ENCODE data around the gene TGM2. TPM values are rescaled to one million over a fixed set of nuclear protein-coding genes. Genes with fewer than 3 reads are reported as not detected.

Gene TGM2
- total RNA-seq, 2 donors from 2014 or later, result 0.23 to 0.38 TPM

- Mint-ChIP-seq H3K36me3 (ENCODE audit: insufficient read depth in 2 of 2) (no peaks in the 10 kb centered on the region), H3K27me3 (ENCODE audit: low read depth) (no peaks in the 10 kb centered on the region), H3K27ac (no peak overlapping the region), H3K4me1 (ENCODE audit: low read depth) (peaks cover 6% of the 10 kb centered on the region), H3K4me3 (no peak overlapping the region), H3K9me3 (no peaks in the 10 kb centered on the region)
- ATAC-seq (replicated peaks in 1 of 2) (no peak), DNase-seq (no peak)
Measured at GRCh38 chr20:38139156-38139912, 25.7 kb downstream of the TGM2 start.

- H3K36me3 Mint-ChIP-seq (ENCODE audit: insufficient read depth in 2 of 2), result no peaks in the 10 kb centered on the region
- no peak overlapping the region for H3K27ac Mint-ChIP-seq
- H3K27me3 Mint-ChIP-seq (ENCODE audit: low read depth), result no peaks in the 10 kb centered on the region
- ATAC-seq (replicated peaks in 1 of 2) (no peak), DNase-seq (no peak)
- no peaks in the 10 kb centered on the region for H3K9me3 Mint-ChIP-seq
- no peak overlapping the region for H3K4me3 Mint-ChIP-seq
- H3K4me1 Mint-ChIP-seq (ENCODE audit: low read depth), result peaks cover 7% of the 10 kb centered on the region
Measured at GRCh38 chr20:38138086-38138778, 26.8 kb downstream of the TGM2 start.

GRCh38 chr20:38137441-38138037 is 27.5 kb downstream of the TGM2 start:
- ATAC-seq (replicated peaks in 1 of 2) (no peak), DNase-seq (no peak)
- no peaks in the 10 kb centered on the region for H3K27me3 Mint-ChIP-seq (ENCODE audit: low read depth)
- peaks cover 7% of the 10 kb centered on the region for H3K4me1 Mint-ChIP-seq (ENCODE audit: low read depth)
- H3K4me3 Mint-ChIP-seq, result no peak overlapping the region
- no peaks in the 10 kb centered on the region for H3K36me3 Mint-ChIP-seq (ENCODE audit: insufficient read depth in 2 of 2)
- no peak overlapping the region for H3K27ac Mint-ChIP-seq
- H3K9me3 Mint-ChIP-seq, result no peaks in the 10 kb centered on the region

- ATAC-seq (replicated peaks in 1 of 2) (no peak), DNase-seq (no peak)
- no peaks in the 10 kb centered on the region for H3K36me3 Mint-ChIP-seq (ENCODE audit: insufficient read depth in 2 of 2)
- no peaks in the 10 kb centered on the region for H3K9me3 Mint-ChIP-seq
- no peak overlapping the region for H3K4me3 Mint-ChIP-seq
- H3K4me1 Mint-ChIP-seq (ENCODE audit: low read depth), result peaks cover 7% of the 10 kb centered on the region
- no peaks in the 10 kb centered on the region for H3K27me3 Mint-ChIP-seq (ENCODE audit: low read depth)
- H3K27ac Mint-ChIP-seq, result no peak overlapping the region
Measured at GRCh38 chr20:38136421-38137245, 28.4 kb downstream of the TGM2 start.

- Mint-ChIP-seq H3K4me3 (no peak overlapping the region), H3K9me3 (no peaks in the 10 kb centered on the region), H3K36me3 (ENCODE audit: insufficient read depth in 2 of 2) (no peaks in the 10 kb centered on the region), H3K27me3 (ENCODE audit: low read depth) (no peaks in the 10 kb centered on the region), H3K27ac (no peak overlapping the region), H3K4me1 (ENCODE audit: low read depth) (peaks cover 7% of the 10 kb centered on the region)
- ATAC-seq (replicated peaks in 1 of 2) (no peak), DNase-seq (no peak)
Measured at GRCh38 chr20:38135651-38136420, 29.2 kb downstream of the TGM2 start.

- DNase-seq (no peak), ATAC-seq (replicated peaks in 1 of 2) (no peak)
- no peaks in the 10 kb centered on the region for H3K27me3 Mint-ChIP-seq (ENCODE audit: low read depth)
- H3K9me3 Mint-ChIP-seq, result no peaks in the 10 kb centered on the region
- no peak overlapping the region for H3K27ac Mint-ChIP-seq
- H3K4me1 Mint-ChIP-seq (ENCODE audit: low read depth), result peaks cover 7% of the 10 kb centered on the region
- no peaks in the 10 kb centered on the region for H3K36me3 Mint-ChIP-seq (ENCODE audit: insufficient read depth in 2 of 2)
- no peak overlapping the region for H3K4me3 Mint-ChIP-seq
Measured at GRCh38 chr20:38135271-38135650, 29.8 kb downstream of the TGM2 start.

GRCh38 chr20:38134427-38135270 is 30.4 kb downstream of the TGM2 start:
- Mint-ChIP-seq H3K9me3 (no peaks in the 10 kb centered on the region), H3K36me3 (ENCODE audit: insufficient read depth in 2 of 2) (no peaks in the 10 kb centered on the region), H3K27me3 (ENCODE audit: low read depth) (no peaks in the 10 kb centered on the region), H3K27ac (no peak overlapping the region), H3K4me1 (ENCODE audit: low read depth) (peaks cover 7% of the 10 kb centered on the region), H3K4me3 (no peak overlapping the region)
- DNase-seq, result no peak
- ATAC-seq (replicated peaks in 1 of 2), result peak in 1 of 2 donors; percentile 28

- H3K4me1 Mint-ChIP-seq (ENCODE audit: low read depth), result peaks cover 7% of the 10 kb centered on the region
- no peak overlapping the region for H3K27ac Mint-ChIP-seq
Measured at GRCh38 chr20:38133680-38134426, 31.2 kb downstream of the TGM2 start.

GRCh38 chr20:38132910-38133501 is 32.1 kb downstream of the TGM2 start:
- Mint-ChIP-seq H3K27me3 (ENCODE audit: low read depth) (no peaks in the 10 kb centered on the region), H3K4me3 (no peak overlapping the region), H3K9me3 (no peaks in the 10 kb centered on the region), H3K36me3 (ENCODE audit: insufficient read depth in 2 of 2) (no peaks in the 10 kb centered on the region), H3K4me1 (ENCODE audit: low read depth) (peaks cover 7% of the 10 kb centered on the region), H3K27ac (no peak overlapping the region)
- DNase-seq (no peak), ATAC-seq (replicated peaks in 1 of 2) (no peak)

More at GRCh38 chr20:38133680-38134426, 31.2 kb downstream of the TGM2 start:
- no peak for DNase-seq
- H3K36me3 Mint-ChIP-seq (ENCODE audit: insufficient read depth in 2 of 2), result no peaks in the 10 kb centered on the region
- H3K4me3 Mint-ChIP-seq, result no peak overlapping the region
- no peaks in the 10 kb centered on the region for H3K9me3 Mint-ChIP-seq
- ATAC-seq (replicated peaks in 1 of 2), result no peak
- H3K27me3 Mint-ChIP-seq (ENCODE audit: low read depth), result no peaks in the 10 kb centered on the region

GRCh38 chr20:38132156-38132909 is 32.7 kb downstream of the TGM2 start:
- peaks cover 7% of the 10 kb centered on the region for H3K4me1 Mint-ChIP-seq (ENCODE audit: low read depth)
- no peaks in the 10 kb centered on the region for H3K9me3 Mint-ChIP-seq
- DNase-seq, result no peak
- no peaks in the 10 kb centered on the region for H3K27me3 Mint-ChIP-seq (ENCODE audit: low read depth)
- no peak overlapping the region for H3K4me3 Mint-ChIP-seq
- no peak overlapping the region for H3K27ac Mint-ChIP-seq
- ATAC-seq (replicated peaks in 1 of 2), result no peak
- H3K36me3 Mint-ChIP-seq (ENCODE audit: insufficient read depth in 2 of 2), result no peaks in the 10 kb centered on the region
